GM18502 (cell line): Measurements from ENCODE around the gene LIN28A.
"Not testable (repeated sequence)": the region's sequence is repeated elsewhere in the genome, so short reads cannot be mapped to it uniquely, and the experiment has no call there.

ENCODE experiments used
- ATAC-seq: cut with Tn5 transposase; IDR thresholded peaks from one replicate; pipeline ENCODE4 v1.9.1; 2021; ENCODE audit warnings: mild to moderate bottlenecking; ENCODE audit not compliant: unreplicated experiment, poor library complexity

Gene LIN28A

GRCh38 chr1:26410706-26411623 lies at the start of gene LIN28A:
Gene LIN28A, plus strand, starts transcription at chr1:26410817. Its CDS starts 75 bp downstream, at chr1:26410892.
- ATAC-seq, result no peak

GRCh38 chr1:26361605-26362122 lies 49.0 kb upstream of the LIN28A start:
- ATAC-seq, result no peak

- no peak for ATAC-seq
These were observed 48.3 kb upstream of the LIN28A start for GRCh38 chr1:26362331-26362730.

- no peak for ATAC-seq
These were observed 46.8 kb upstream of the LIN28A start for GRCh38 chr1:26363549-26364448.

GRCh38 chr1:26364956-26365355 lies 45.7 kb upstream of the LIN28A start:
- ATAC-seq, result no peak

- ATAC-seq, result no peak
These were observed 43.2 kb upstream of the LIN28A start for GRCh38 chr1:26367441-26367840.

GRCh38 chr1:26368006-26368405 lies 42.6 kb upstream of the LIN28A start:
- ATAC-seq, result no peak

GRCh38 chr1:26368486-26368885 lies 42.1 kb upstream of the LIN28A start:
- ATAC-seq, result no peak

GRCh38 chr1:26370591-26371382 lies 39.8 kb upstream of the LIN28A start:
- ATAC-seq, result no peak

GRCh38 chr1:26372039-26372438 lies 38.6 kb upstream of the LIN28A start:
- no peak for ATAC-seq

- not testable (repeated sequence) for ATAC-seq
These were observed 38.0 kb upstream of the LIN28A start, which contains the start of gene ZNF683 for GRCh38 chr1:26372611-26373010. Gene ZNF683, minus strand, starts transcription at chr1:26372750. Its CDS starts 4,179 bp downstream, at chr1:26368571.

- ATAC-seq, result no peak
These were observed 37.3 kb upstream of the LIN28A start for GRCh38 chr1:26373281-26373680.

GRCh38 chr1:26373789-26374188 lies 36.8 kb upstream of the LIN28A start:
- ATAC-seq, result no peak

- not testable (repeated sequence) for ATAC-seq
These were observed 36.3 kb upstream of the LIN28A start for GRCh38 chr1:26374361-26374760.

- no peak for ATAC-seq
These were observed 35.5 kb upstream of the LIN28A start for GRCh38 chr1:26375081-26375480.

- ATAC-seq, result no peak
These were observed 34.6 kb upstream of the LIN28A start for GRCh38 chr1:26376050-26376449.

- ATAC-seq, result peak; percentile 78
These were observed 32.3 kb upstream of the LIN28A start for GRCh38 chr1:26378088-26378878.

- no peak for ATAC-seq
These were observed 31.8 kb upstream of the LIN28A start for GRCh38 chr1:26378879-26379251.

GRCh38 chr1:26384076-26384475 lies 26.5 kb upstream of the LIN28A start:
- ATAC-seq, result no peak
